HG02973 (cell line): ENCODE data around the gene AKAP13.

ENCODE experiments used
- ATAC-seq: cut with Tn5 transposase; IDR thresholded peaks from one replicate; pipeline ENCODE4 v1.9.1; 2021; ENCODE audit warnings: moderate library complexity; ENCODE audit not compliant: unreplicated experiment

Gene AKAP13

GRCh38 chr15:85690561-85691231 lies 310.3 kb downstream of the AKAP13 start:
- ATAC-seq: peak; percentile 51

- peak; percentile 36 for ATAC-seq
These were observed 311.2 kb downstream of the AKAP13 start for GRCh38 chr15:85691350-85692240.

- no peak for ATAC-seq
These were observed 311.9 kb downstream of the AKAP13 start for GRCh38 chr15:85692321-85692720.

GRCh38 chr15:85692873-85693272 lies 312.5 kb downstream of the AKAP13 start:
- ATAC-seq: peak; percentile 45

- ATAC-seq: no peak
These were observed 312.9 kb downstream of the AKAP13 start for GRCh38 chr15:85693277-85693676.

- ATAC-seq: no peak
These were observed 313.7 kb downstream of the AKAP13 start for GRCh38 chr15:85694091-85694490.

- no peak for ATAC-seq
These were observed 320.4 kb downstream of the AKAP13 start for GRCh38 chr15:85700767-85701166.

GRCh38 chr15:85702321-85703101 lies 322.1 kb downstream of the AKAP13 start:
- ATAC-seq: no peak

- ATAC-seq: no peak
These were observed 323.7 kb downstream of the AKAP13 start for GRCh38 chr15:85704066-85704465.

GRCh38 chr15:85704720-85705429 lies 324.5 kb downstream of the AKAP13 start:
- no peak for ATAC-seq

- peak; percentile 22 for ATAC-seq
These were observed 326.5 kb downstream of the AKAP13 start for GRCh38 chr15:85706779-85707518.

GRCh38 chr15:85707519-85708338 lies 327.3 kb downstream of the AKAP13 start:
- no peak for ATAC-seq

- no peak for ATAC-seq
These were observed 328.1 kb downstream of the AKAP13 start for GRCh38 chr15:85708402-85708941.

GRCh38 chr15:85709250-85709649 lies 328.8 kb downstream of the AKAP13 start:
- ATAC-seq: no peak

- peak; percentile 44 for ATAC-seq
These were observed 330.0 kb downstream of the AKAP13 start for GRCh38 chr15:85710340-85710842.

GRCh38 chr15:85711580-85712192 lies 331.3 kb downstream of the AKAP13 start:
- ATAC-seq: no peak

GRCh38 chr15:85716261-85716660 lies 335.9 kb downstream of the AKAP13 start:
- ATAC-seq: no peak

- ATAC-seq: no peak
These were observed 336.8 kb downstream of the AKAP13 start for GRCh38 chr15:85717212-85717611.
